GM12872 (cell line): ENCODE results near the gene SEMA7A.

Experiments used
- TF ChIP-seq, protein P1 (sequence below): IDR thresholded peaks from 3 replicates; pipeline ENCODE4 v1.5.1; 2011; ENCODE audit warnings: low read depth, mild to moderate bottlenecking, low read length, moderate library complexity; ENCODE audit not compliant: insufficient read depth

Gene SEMA7A

DNA sequence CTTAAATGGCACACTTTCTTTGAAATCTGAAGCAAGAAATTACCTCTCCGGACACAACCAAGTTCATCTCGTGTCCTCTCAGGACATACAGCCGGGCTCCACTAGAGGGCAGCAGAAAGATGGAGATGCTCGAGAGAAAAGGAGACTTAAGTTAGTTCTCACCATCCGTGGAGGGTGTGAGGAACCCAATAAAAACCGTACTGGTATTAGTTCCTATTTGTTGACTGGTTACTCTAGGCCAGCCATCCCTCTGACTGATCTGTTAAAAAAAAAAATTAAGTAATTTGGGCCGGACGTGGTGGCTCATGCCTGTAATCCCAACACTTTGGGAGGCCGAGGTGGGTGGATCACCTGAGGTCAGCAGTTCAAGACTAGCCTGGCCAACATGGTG is 58.5 kb downstream of the SEMA7A start:
- TF ChIP-seq, protein P1, sequence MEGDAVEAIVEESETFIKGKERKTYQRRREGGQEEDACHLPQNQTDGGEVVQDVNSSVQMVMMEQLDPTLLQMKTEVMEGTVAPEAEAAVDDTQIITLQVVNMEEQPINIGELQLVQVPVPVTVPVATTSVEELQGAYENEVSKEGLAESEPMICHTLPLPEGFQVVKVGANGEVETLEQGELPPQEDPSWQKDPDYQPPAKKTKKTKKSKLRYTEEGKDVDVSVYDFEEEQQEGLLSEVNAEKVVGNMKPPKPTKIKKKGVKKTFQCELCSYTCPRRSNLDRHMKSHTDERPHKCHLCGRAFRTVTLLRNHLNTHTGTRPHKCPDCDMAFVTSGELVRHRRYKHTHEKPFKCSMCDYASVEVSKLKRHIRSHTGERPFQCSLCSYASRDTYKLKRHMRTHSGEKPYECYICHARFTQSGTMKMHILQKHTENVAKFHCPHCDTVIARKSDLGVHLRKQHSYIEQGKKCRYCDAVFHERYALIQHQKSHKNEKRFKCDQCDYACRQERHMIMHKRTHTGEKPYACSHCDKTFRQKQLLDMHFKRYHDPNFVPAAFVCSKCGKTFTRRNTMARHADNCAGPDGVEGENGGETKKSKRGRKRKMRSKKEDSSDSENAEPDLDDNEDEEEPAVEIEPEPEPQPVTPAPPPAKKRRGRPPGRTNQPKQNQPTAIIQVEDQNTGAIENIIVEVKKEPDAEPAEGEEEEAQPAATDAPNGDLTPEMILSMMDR, result peak; percentile 87

DNA sequence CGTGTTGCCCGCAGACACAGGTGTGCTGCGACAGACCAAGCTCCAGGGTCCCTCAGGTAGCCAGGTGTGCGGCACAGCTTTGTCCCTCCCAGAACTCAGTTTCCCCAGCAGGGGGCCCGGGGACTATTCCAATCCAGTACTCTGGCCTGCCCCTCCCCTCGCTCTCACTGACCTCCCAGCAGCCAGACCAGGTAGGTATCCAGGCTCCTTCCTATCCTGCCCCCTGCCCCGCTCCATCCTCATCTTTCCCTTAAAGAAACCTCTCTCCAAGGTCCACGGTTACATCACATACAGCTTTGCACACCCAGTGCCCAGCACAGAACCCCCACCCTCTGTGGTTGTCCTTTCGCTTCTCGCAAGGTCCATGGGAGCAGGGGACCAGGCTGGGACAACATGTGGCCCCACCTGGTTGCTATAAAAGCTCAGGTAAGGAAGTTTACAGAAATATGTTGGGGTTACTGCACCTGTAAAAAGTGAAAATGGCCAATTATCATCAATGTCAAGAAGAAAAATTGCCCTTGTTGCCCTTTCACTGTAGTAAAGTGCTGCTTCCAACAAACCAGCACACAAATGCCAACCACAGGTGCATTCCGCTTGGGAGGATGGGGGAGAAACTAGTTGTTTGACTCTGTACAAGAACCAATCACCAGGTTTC is 59.0 kb downstream of the SEMA7A start:
- TF ChIP-seq, protein P1, result no peak; the same call in 2 of the 3 replicates

DNA sequence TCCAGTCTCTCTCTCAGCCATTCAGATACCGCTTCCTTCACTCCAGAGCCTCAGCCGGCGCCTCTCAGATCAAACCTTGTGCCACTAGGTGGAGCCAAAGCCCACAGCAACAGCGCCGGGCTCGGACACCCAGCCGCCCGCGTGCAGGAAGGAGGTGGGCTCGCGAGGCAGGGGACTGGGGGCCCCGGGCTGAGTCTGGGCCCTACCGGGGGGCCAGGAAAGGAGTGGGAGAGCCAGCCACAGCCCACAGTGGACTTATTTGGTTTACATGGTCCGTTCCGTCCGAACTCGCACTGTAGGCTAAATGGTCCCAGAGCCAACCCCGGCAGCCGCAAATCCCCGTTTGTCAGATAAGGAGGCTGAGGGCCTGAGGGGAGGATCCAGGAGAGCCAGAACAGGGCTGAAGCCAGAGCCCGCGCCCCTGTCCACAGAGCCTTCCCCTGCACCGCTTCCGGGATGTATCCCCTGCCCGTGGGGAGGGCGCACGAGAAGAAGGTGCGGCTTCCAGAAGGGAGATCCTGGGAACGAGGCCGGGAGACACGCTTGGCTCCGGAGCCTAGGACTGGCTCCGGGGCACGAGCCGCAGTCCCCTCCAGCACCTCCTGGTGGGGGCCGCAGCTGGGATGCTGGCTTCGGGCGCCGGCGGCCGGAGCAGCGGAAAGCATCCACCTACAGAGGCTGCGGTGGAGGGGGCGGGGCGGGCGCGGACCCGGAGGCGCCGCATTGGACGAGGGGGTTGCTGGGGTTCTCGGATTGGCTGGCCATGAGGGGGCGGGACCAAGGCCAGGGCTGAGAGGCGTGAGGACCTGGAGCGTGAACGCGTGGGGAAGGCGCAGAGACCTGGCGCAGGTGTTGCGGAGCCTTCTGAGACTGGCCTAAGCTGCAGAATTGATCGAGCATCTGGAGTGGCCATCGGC is 59.8 kb downstream of the SEMA7A start:
- TF ChIP-seq, protein P1, result peak; percentile 85

DNA sequence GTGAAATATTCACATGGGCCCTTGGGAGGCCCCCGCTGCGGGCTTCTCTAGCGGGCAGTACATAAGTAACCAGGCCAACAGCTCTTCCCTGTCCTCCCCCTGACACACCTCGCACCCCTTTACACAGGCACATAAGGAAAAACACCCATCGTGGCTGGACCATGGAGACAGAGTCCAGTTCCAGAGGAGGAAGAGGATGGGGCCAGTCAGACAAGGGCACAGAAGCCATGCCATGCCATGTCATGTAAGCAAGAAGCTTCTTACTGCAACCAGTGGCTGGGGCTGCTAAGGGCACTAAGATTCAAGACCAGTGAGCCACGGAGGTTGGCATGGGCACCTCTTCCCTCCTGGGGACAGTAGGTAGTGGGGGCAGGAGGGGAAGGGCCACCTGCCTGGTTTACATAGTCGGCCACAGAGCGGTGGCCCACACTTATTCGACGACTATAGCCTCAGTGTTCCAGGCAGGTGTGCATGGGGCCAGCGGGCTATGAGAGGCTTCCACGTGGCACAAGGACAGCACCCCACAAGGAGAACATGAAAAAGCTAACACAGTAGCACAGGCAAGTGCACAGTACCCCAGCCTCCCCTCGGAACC is 60.6 kb downstream of the SEMA7A start:
- TF ChIP-seq, protein P1, result no peak

DNA sequence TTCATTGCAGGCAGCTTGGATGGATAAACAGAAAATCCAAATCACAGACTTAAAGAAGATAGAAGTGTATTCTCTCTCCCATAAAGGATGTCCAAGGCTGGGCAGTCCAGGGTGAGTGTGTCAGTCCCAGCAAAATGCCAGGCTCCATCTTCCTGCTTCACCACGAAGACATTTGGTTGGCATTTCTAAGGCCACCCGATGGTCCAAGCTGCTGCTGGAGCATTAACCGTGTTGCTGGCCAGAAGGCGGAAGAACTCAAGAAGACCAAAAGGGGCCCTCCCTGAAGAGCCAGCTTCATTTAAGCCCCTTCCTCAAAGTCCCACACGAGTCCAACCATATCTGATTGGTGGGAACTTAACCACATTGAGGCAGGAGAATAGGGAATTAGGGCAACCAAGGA is 63.3 kb downstream of the SEMA7A start:
- TF ChIP-seq, protein P1, result no peak

DNA sequence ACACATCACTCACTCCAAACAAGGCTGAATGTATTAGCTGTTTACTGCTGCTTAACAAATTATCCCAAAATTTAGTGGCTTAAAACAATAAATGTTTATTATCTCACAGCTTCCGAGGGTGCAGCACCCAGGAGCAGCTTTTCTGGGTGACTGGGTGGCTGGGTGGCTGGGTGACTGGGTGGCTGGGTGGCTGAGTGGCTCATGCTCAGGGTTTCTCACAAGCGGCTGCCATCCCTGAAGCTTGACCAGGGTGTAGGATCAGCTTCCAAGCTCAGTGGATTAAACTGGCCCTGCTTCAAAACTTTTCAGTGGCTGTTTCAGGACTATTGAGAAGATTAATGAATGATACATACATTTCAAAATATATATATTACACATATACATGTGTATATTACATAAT is 64.0 kb downstream of the SEMA7A start:
- TF ChIP-seq, protein P1, result no peak

DNA sequence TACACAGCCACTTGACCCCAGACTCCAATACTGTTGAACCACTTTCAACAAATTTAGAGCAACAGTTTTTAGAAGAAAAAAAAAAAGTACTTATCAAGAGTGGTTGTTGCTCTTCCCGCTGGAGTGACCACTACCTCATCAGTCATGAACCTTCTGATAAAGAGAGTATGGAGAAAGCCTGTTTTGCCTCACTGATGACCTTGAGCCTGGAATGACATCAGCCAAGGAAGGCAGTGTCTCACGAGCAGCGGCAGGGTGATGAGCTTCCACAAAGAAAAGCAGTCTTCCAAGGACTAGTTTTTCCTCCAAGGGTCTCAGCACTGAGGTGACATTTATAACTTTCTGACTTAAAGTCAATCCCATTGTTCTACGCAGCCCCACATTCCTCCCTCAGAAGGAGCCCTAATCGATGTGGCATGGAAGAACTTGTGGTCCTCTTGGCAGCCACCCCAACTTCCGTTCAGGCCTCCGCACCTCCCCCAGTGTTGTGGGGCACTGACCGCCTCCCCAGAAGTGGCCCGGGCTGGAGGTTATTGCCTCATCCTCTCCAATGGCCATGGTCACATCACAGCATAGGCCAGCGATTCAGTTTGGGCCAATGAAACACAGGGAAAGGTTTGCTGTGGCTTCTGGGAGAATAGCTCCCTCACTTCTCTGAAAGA is 64.5 kb downstream of the SEMA7A start:
- TF ChIP-seq, protein P1, result no peak
